Neural progenitor cell (in vitro differentiated cells): ENCODE data around the gene RASEF.

Source experiments
- CTCF ChIP-seq: fragments of 200-600 bp; sonication (generic); IDR thresholded peaks from 2 replicates; pipeline ENCODE4 v1.5.1; 2017; ENCODE audit warnings: antibody characterized with exemption, mild to moderate bottlenecking
- EZH2 ChIP-seq: fragments of 200-600 bp; sonication (generic); IDR thresholded peaks from 2 replicates; pipeline ENCODE4 v1.6.1; 2017; ENCODE audit warnings: antibody characterized with exemption, mild to moderate bottlenecking, moderate library complexity
- EZH2phosphoT487 ChIP-seq: fragments of 200-600 bp; sonication (generic); IDR thresholded peaks from 2 replicates; pipeline ENCODE4 v1.6.1; 2017; ENCODE audit warnings: antibody characterized with exemption

DNA sequence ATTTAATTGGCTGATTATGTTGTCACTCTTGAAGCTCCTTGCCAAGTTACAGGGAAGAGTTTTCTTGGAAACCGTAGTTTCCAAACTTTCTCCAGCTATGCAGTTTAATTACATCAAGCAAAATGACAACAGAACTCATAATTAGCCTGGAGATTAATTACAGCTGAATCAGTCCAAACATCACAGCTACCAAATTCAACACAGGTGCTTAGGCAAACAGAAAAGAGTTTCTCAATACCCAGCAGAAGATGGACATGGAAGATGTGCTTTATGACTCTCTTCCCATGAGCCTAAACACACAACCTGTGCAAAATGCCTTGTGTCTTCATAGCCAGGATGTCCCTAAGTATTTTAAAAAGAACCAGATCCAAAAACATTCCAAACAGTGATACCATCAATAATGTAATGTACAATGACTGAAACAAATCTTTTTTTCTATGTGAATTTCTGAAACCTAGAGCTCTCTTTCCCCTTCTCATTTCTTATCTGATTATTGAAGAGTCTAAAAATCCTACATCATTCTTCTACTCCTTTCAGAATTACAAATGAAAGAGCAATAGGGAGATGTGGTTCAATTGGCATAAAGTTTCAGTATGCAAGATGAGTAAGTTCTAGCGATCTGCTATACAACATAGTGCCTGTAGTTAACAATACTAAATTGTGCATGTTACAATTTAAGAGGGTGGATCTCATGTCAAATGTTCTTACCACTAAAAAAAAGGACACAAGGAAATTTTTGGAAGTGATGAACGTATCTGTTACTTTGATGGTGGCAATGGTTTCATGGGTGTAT lies 124.3 kb downstream of the RASEF start:
- TF ChIP-seq EZH2 (no peak), CTCF (no peak), EZH2phosphoT487 (no peak)
